DMS114 treated with DMSO at 0.1 percent for 48 hours (cell line): ENCODE results near the gene PIGS.
"Not testable (repeated sequence)": the region's sequence is repeated elsewhere in the genome, so short reads cannot be mapped to it uniquely, and the experiment has no call there.

Source experiments
- DNase-seq: peaks from one replicate; lab custom pipeline; 2025; ENCODE audit not compliant: unreplicated experiment; lab: John Stamatoyannopoulos, UW

PIGS gene

GRCh38 chr17:28579526-28579925, 8.2 kb upstream of the PIGS start:
- DNase-seq, result no peak

DNA sequence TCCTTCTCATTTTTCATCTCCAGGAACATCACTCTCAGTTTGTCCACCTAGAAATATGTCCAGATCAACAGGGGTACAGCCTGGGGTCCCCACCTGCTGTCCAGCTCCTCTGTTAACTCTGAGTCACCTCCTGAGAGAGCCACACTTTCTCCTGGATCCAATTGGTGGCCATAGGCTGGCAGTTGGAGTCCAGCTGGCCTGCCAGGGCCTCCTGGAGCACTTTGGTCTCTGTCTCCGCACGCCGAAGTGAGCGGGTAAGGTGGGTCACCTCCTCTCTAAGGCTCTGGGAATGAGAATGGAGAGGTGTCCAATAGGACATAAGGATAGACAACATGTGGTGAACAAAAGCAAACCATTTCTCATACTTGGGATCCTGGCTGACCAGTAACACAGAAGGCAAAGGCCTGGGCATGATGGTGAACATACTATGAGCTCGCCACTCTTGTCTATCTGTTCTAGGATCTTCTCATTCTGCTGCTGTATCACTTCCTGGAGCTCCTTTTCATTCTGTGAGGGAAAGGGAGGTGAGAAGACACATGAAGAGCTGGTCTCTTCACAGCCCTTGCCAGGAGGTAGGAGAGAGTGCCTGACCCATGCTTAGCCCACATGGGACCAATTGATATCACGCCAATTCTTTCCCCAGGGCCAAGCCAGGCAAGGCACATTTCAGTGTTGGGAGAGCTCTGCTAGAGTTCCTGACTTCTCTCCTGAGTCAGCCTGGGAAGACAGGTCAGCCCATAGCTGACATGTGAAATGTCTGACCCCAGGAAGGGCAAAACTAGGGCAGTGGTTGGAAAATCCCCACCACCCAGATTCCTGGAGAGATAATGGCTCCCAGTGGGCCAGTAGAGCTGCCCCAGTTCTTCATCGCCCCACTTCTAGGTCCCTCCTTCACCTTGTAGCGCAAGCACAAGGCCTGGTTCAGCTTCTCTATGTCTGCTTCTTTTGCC, 7.2 kb upstream of the PIGS start:
- no peak for DNase-seq

DNA sequence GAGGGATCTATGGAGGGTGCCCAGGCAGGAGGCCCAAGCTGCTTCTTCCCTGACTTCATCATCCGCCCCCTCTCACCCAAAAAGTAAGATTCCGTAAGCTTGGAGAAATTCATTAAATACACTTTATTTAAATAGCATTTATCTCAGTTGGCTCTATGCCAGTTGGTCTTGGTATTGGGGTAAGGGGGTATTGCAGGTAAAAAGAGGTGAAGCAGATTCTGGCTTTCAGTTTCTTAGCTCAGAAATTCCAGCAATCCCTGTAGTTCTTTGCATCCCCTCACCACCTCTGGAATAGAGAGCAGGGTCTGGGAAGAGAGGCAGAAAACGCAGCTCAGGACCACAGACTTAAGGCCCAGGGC, 6.1 kb upstream of the PIGS start:
- no peak for DNase-seq

- DNase-seq, result no peak
Measured at GRCh38 chr17:28576758-28577465, 5.6 kb upstream of the PIGS start, which contains the start of gene ALDOC. ALDOC (minus strand) TSS chr17:28576895; CDS start chr17:28575532, 1,363 bp downstream.

DNA sequence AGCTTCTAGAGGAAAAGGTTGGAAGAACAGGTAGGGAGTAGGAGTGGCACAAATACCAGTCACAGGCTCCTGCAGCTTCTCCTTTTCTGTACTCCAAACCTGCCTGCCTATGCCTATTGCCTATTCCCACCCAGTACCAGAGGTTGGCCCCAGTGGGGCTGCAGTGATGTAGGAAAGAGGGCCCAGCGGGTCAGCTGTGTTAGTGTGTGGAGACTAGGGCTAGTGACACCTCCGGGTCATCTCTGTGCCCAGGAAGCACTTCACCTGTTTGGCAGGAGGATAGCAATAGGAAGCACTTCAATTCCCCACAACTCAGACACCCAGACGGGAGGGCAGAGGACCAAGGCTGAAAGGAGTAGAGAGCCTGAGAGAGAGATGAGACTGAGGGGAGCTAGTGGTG, 4.7 kb upstream of the PIGS start:
- not testable (repeated sequence) for DNase-seq

- no peak for DNase-seq
Measured at GRCh38 chr17:28575126-28575795, 3.9 kb upstream of the PIGS start.

DNA sequence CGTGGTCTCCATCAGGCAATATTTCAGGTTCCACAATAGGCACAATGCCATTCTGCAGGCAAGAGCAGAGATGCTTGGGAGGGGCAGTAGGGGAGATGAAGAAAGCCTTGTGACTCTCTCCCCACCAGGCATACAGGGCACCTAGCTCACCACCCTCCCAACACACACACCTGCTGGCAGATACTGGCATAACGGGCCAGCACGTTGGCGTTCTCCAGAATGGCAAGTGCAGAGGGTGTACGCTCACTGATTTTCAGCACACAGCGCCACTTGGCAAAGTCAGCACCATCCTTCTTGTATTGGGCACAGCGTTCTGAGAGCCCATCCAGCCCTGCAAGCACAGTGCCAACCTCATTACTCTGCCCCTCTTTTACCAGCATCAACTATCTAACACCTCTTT, 3.2 kb upstream of the PIGS start:
- DNase-seq, result no peak

- DNase-seq, result no peak
Measured at GRCh38 chr17:28573966-28574480, 2.7 kb upstream of the PIGS start.

- no peak for DNase-seq
Measured at GRCh38 chr17:28573521-28573920, 2.2 kb upstream of the PIGS start.

- no peak for DNase-seq
Measured at GRCh38 chr17:28573040-28573380, 1.7 kb upstream of the PIGS start.

- DNase-seq, result no peak
Measured at GRCh38 chr17:28572259-28573039, 1.1 kb upstream of the PIGS start.

DNA sequence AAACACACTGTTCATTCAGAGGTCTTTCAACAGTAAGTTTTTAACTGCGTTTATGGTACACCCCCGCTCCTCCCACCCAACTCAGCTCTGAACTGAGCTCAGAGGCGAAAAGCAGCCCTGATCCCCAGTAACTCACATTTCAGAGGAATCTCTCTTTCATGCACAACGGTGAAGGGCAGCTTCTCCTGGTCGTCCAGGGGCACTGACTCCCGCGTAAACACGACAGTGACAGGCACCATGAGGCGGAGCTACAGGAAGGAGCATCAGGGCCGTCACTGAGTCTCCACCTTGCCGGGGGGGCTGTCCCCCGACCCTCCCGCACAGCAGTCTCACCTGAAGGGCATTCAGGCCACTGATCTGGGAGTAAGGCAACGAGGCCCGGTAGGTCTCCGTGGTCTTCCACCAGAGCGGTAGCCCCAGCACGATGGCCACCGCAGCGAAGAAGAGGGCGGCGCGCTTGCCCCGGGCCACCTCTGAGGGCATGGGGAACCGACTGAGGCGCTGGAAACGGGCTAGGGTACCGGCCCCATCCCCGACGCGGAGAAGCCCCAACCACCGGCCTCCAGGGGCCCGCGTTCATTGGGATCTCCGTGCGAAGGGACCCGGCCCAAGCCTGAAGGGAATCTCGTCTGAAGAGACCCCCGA, 486 bp downstream of the PIGS start:
- no peak for DNase-seq

DNA sequence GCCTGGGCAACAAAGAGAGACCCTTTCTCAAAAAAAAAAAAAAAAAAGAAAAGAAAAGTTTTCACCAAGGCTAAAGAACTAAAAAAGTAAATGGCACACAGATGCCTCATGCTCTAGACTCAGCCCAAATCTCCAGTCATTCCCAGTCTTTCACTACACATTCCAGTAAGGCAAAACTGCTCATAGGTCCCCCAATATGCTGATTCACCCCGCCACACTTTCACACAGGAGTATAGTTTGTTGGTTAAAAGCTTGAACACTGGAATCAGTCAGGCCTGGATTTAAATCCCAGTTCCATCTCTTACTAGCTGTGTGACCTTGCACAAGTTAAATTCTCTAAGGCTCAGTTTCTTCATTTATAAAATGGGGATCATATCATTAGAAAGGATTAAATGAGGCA, 1.9 kb downstream of the PIGS start:
- DNase-seq, result no peak

- no peak for DNase-seq
Measured at GRCh38 chr17:28567604-28568003, 3.7 kb downstream of the PIGS start.

GRCh38 chr17:28563475-28563874, 7.8 kb downstream of the PIGS start:
- no peak for DNase-seq

DNA sequence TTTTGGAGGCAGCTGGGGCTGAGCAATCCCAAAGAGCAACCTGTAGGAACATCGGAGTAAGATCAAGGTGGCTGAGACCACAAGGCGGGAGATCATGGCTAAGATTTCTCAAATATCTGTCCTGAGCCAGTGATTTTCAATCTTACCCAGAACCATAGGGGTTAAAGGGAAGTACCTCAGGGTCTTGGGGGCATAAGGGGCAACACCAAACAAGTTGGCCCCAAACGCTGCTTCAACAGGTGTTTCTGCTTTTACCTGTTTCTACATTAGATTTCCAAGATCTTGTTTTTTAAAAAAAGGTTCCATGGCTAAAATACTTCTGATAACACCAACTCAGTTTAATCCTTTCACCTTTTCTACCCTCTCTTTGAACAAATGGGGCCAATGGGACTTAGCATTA, 16.3 kb downstream of the PIGS start:
- no peak for DNase-seq

GRCh38 chr17:28554565-28554964, 16.8 kb downstream of the PIGS start:
- DNase-seq, result peak; percentile 26

DNA sequence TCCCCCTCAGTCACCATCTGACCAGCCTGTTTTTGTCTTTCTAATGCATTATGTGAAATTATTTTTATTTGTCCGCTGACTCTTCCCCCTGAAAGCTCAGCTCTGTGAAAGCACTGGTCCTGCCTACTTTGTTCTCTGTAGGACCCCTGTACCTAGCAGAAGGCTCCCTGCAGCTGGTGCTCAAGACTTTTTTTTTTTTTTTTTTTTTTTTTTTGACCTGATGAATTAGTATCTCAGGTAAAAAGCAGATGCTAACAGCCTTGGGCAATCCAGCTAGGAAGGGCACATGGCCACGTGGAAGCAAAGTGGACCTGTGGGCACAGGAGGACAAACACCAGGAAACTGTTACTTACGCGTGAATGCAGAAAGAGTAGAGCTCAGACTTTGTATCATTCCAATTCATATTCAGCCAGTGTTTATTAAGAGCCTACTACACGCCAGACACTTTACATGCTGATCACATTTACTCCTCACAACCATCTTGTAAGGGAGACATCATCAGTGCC, 18.3 kb downstream of the PIGS start:
- no peak for DNase-seq

DNA sequence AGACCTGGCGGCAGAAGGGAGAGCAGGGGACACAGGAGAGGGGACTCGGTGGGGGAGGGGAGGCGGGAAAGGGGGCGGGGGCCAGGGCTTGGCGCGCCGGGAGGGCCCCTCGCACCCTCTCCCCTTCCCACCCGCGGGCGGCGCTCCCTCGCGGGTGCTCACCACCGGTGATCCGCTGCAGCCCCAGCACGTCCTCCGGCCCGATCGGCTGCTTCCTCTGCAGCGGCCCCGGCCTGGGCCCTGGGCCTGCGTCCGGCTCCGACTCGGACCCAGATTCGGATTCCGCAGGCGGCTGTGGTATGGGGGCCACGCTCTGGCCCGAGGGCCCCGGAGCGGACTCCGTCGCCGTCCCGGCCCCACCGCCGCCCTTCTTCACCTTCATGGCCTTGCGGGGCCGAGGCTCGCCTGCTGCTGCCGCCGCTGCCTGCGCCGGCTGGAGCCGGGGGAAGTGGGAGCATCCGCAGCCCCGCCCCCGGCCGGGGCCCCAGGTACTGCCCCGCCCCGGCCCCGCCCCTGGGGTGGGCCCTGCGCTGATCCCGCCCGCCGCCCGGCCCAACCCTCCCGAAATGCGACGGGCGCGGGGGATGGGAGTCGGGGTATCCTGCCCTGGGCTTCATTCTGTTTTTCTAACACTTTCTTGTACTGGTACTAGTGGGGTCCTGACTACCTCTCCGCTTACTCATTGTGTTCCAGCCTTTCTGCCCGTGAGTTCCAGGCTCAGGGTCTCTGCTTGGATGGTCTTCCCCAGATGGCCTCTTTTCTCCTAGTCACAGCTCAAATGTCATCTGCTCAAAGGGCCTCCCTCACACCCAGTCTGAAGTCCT, 18.9 kb downstream of the PIGS start, which contains the start of gene UNC119:
UNC119 (minus strand) TSS at position 449 of the 824 bp plus-strand sequence; CDS start at position 382, 67 bp downstream.
- DNase-seq, result peak; percentile 24
